Body of pancreas (tissue), 4 donors: ENCODE measurements around the gene PNLIPRP1. TPM values are rescaled to one million over a fixed set of nuclear protein-coding genes. Genes with fewer than 3 reads are reported as not detected.
A peak's percentile ranks its signal among the peaks of the same experiment; 100 is the strongest.

ENCODE experiments used
- ATAC-seq: fragments of 150-250 bp; one replicate; pipeline ENCODE4 v1.9.1; 2016
- DNase-seq, 4 donors: peaks; one replicate each; pipeline ENCODE4 v3.0.0-alpha.2; 2019
- H3K27ac ChIP-seq, 4 donors: fragments of 200-600 bp; sonication (generic); 1 replicate in 3 of 4; 2 replicates in 1 of 4; pipeline versions ENCODE4 v1.5.1 to v1.6.1; 2016 to 2019; ENCODE audit warnings: mild to moderate bottlenecking in 1 of 4, mixed read lengths in 1 of 4, moderate library complexity in 1 of 4
- H3K27me3 ChIP-seq, 2 donors: fragments of 200-600 bp; sonication (generic); one replicate each; pipeline ENCODE4 v1.6.0; 2016; ENCODE audit warnings: mild to moderate bottlenecking in 1 of 2
- H3K36me3 ChIP-seq, 2 donors: fragments of 200-600 bp; sonication (generic); replicated peaks in 1 of 2; 2 replicates each; pipeline ENCODE4 v1.5.1; 2016; ENCODE audit warnings: low read depth in 2 of 2; ENCODE audit not compliant: insufficient read depth in 1 of 2
- H3K4me1 ChIP-seq: fragments of 200-600 bp; sonication (generic); one replicate; pipeline ENCODE4 v1.6.0; 2016
- H3K4me3 ChIP-seq, 2 donors: fragments of 200-600 bp; sonication (generic); 1 replicate in 1 of 2; 2 replicates in 1 of 2; pipeline ENCODE4 v1.5.1; 2016 to 2019
- H3K9me3 ChIP-seq, 3 donors: fragments of 200-600 bp; sonication (generic); 1 replicate in 2 of 3; 2 replicates in 1 of 3; pipeline ENCODE4 v1.5.1; 2016
- POLR2A ChIP-seq, 3 donors: fragments of 450-650 bp; IDR thresholded peaks; one replicate each; pipeline ENCODE4 v1.6.1; 2016; ENCODE audit warnings: antibody characterized with exemption in 3 of 3, mild to moderate bottlenecking in 2 of 3
- WGBS, 2 donors: methylation state at CpG; one replicate each; pipeline ENCODE4 v1.1.5; 2017; 5-methylcytosine and 5-hydroxymethylcytosine counted together
- intact Hi-C: fragments of 100-400 bp; cut with DNase I; formaldehyde crosslinking; loops from one replicate; pipeline ENCODE4 v1.15.1; 2023
- total RNA-seq, 2 donors: library from RNA; depleted of rRNA; stranded (reverse); fragments of >200 nt; gene quantifications; one replicate each; pipeline ENCODE4 v1.1.0, GENCODE V29; 2016
- TF ChIP-seq, protein P1 (sequence below), 7 experiments: fragments of 450-650 bp in 4 of 7; fragments of 200-600 bp in 3 of 7; sonication (generic) in 3 of 7; IDR thresholded peaks; one replicate each; pipeline ENCODE4 v1.5.1; 2016 to 2019; ENCODE audit warnings: antibody characterized with exemption in 7 of 7

Gene PNLIPRP1
- total RNA-seq, 2 donors from 2014 or later = 3,318 to 4,534 TPM

DNA sequence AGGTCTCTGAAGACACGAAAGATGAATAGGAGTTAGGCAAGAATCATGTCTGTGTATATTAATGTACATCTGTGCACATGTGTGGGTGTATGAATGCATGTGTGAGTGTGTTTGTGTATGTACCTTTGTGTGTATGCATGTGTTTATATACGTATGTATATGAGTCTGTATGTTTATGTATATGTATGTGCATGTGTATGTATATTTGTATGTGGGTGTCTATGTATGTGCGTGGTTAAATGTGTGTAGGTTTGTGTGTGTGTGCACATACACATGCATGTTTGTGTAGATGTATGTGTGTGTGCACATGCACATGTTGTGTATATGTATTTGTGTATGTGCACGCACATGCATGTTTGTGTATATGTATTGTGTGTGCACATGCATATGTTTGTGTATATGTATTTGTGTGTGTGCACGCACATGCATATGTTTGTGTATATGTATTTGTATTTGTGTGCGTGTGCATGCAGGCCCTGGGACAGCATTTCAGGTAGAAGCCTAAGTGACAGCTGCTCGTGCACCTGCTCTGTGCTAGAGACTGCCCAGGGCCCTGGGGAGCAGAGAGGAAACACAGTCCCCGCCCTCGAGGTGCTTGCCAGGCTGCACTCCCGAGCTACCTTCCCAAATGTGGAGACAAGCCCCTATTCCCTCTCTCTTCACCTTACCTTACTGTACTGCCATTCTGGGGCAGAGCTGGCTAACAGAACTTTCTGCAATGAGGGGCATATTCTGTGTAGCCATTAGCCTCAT lies 12.1 kb downstream of the PNLIPRP1 start:
- Histone ChIP-seq H3K27me3 (no peaks in the 10 kb centered on the region), H3K9me3 (no peaks in the 10 kb centered on the region), H3K27ac (peak overlapping the region; percentile 8 to 97 (median 58)), H3K36me3 (peaks cover 0 to 8% of the 10 kb centered on the region in 2 donors), H3K4me1 (peaks cover 41% of the 10 kb centered on the region), H3K4me3 (no peak overlapping the region)
- 38 to 47% methylated on average over 10 of the region's 10 CpGs for WGBS, 2 donors
- DNase-seq (peak in 2 of 4 donors; percentile 57 to 70), ATAC-seq (peak; percentile 6)
- intact Hi-C loops = no loop called here
- peak in 2 of 3 donors; percentile 58 to 72 for TF ChIP-seq POLR2A (IDR thresholded peaks at IDR 0.05)
- TF ChIP-seq, protein P1, sequence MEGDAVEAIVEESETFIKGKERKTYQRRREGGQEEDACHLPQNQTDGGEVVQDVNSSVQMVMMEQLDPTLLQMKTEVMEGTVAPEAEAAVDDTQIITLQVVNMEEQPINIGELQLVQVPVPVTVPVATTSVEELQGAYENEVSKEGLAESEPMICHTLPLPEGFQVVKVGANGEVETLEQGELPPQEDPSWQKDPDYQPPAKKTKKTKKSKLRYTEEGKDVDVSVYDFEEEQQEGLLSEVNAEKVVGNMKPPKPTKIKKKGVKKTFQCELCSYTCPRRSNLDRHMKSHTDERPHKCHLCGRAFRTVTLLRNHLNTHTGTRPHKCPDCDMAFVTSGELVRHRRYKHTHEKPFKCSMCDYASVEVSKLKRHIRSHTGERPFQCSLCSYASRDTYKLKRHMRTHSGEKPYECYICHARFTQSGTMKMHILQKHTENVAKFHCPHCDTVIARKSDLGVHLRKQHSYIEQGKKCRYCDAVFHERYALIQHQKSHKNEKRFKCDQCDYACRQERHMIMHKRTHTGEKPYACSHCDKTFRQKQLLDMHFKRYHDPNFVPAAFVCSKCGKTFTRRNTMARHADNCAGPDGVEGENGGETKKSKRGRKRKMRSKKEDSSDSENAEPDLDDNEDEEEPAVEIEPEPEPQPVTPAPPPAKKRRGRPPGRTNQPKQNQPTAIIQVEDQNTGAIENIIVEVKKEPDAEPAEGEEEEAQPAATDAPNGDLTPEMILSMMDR (IDR thresholded peaks at IDR 0.05) = no peak

DNA sequence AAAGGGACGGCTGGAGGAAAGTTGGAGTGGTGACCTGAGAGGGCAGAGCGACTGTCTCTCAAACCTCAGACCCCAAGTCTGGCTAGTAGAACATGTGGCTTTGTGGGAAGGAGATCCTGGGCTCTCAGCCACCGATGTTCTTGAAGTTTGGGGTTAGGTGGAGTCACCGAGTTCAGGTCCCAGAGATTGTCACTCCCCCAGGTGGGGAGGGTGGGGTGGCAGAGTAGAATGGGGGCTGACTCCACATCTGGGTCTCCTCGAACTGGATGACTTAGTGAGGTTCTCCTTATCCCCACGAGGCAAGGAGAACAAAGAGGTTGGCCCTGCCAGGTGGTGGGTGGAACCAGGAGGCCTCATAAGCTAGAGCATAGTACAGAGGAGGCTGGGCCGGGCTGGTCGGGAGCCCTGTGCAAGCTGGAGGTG lies 15.3 kb downstream of the PNLIPRP1 start:
- TF ChIP-seq, protein P1 (IDR thresholded peaks at IDR 0.05) = no peak
- peak in 2 of 3 donors; percentile 64 to 70 for TF ChIP-seq POLR2A (IDR thresholded peaks at IDR 0.05)
- Histone ChIP-seq H3K4me3 (no peak overlapping the region), H3K9me3 (no peaks in the 10 kb centered on the region), H3K4me1 (peaks cover 35% of the 10 kb centered on the region), H3K27me3 (no peaks in the 10 kb centered on the region), H3K36me3 (peaks cover 0 to 7% of the 10 kb centered on the region in 2 donors), H3K27ac (peak overlapping the region; percentile 40 to 97 (median 73))
- WGBS, 2 donors = 28 to 35% methylated on average over 7 to 8 of the region's 8 CpGs
- intact Hi-C loops = no loop called here
- ATAC-seq (no peak), DNase-seq (peak; percentile 55 to 69 (median 58))

DNA sequence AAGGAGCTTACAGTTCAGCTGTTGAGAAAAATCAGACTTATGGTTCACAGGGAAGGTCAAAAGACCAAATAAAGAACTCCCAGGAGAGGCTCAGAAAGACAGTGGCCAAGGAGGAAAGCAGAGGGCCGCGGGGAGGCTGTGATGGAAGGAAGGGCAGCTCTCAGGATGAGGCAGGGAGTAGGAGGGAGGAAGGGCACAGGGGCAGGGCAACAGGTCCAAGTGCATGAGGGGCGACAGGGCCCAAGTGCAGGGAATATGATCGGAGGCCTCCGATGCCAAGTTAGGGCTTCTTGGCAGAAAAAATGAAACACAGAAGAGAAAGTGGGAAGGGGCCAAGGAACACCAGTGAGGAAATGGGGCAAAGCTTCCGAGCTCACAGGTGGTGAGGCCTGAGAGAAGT lies 16.6 kb downstream of the PNLIPRP1 start:
- TF ChIP-seq POLR2A (IDR thresholded peaks at IDR 0.05) = peak in 2 of 3 donors; percentile 74 to 82
- TF ChIP-seq, protein P1 (IDR thresholded peaks at IDR 0.05) = no peak
- no peak for ATAC-seq
- intact Hi-C loops = no loop called here
- Histone ChIP-seq H3K4me3 (no peak overlapping the region), H3K9me3 (no peaks in the 10 kb centered on the region), H3K27me3 (no peaks in the 10 kb centered on the region), H3K27ac (peak overlapping the region; percentile 74 to 97 (median 88)), H3K4me1 (peaks cover 36% of the 10 kb centered on the region), H3K36me3 (peaks cover 0 to 7% of the 10 kb centered on the region in 2 donors)
- peak in 2 of 4 donors; percentile 44 to 55 for DNase-seq
- WGBS, 2 donors = 40 to 42% methylated on average over 6 of the region's 6 CpGs

DNA sequence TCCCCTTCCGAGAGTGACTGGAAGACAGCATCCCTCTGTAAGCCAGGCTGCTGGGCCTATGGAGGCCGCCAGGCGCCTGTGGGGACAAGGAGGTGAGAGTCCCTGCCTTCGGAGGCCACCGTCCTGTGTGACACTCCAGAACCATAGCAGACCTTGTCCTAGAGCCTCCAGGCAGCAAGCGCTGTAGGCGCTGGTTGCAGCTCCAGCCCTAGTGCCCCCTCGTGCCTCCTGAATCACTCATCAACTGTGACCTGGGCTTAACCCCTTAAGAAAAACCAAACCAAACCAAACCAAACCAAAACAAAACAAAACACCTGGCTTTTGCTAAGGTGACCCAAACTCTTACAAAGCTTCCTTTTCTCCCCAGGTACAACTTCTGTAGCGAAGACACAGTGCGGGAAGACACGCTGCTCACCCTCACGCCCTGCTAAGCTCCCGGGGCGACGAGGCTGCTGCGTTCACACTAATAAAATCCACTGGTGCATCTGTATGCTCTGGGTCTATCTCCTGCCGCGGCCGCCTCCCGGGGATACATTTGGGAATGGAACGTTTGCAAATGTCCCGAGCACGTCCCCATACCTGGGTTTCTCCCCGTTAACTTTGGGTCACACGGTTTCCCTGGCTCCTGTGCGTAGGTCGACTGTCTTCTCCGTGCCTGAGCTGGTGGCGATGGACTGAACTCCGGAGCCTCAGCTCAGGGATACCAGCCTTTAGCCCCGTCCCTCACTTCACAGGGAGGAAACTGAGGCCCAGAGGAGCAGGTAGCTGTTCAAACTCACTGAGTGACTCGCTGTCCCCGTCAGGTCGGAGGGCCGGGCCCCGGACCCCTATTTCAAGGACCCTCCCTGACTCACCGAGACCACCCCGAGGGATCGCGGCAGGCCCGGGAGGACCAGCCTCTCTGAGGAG lies 18.2 kb downstream of the PNLIPRP1 start:
- Histone ChIP-seq H3K4me3 (peak overlapping the region in 1 of 2 donors; percentile 16), H3K4me1 (peaks cover 48% of the 10 kb centered on the region), H3K27ac (peak overlapping the region; percentile 74 to 97 (median 88)), H3K9me3 (no peaks in the 10 kb centered on the region), H3K27me3 (no peaks in the 10 kb centered on the region), H3K36me3 (peaks cover 0 to 4% of the 10 kb centered on the region in 2 donors)
- DNase-seq = peak; percentile 64 to 76 (median 69)
- peak; percentile 3 for ATAC-seq
- WGBS, 2 donors = 17 to 21% methylated on average over 30 to 41 of the region's 41 CpGs
- TF ChIP-seq, protein P1 (IDR thresholded peaks at IDR 0.05) = peak in 2 of 7 experiments; percentile 9 to 17
- peak; percentile 28 to 63 (median 34) for TF ChIP-seq POLR2A (IDR thresholded peaks at IDR 0.05)
- intact Hi-C loops = no loop called here
